ENCODE data around the gene HABP2. TPM values are rescaled to one million over a fixed set of nuclear protein-coding genes. Genes with fewer than 3 reads are reported as not detected.
A peak's percentile ranks its signal among the peaks of the same experiment; 100 is the strongest.

HABP2 gene
- total RNA-seq, 1 donor from 2014 or later: not detected

DNA sequence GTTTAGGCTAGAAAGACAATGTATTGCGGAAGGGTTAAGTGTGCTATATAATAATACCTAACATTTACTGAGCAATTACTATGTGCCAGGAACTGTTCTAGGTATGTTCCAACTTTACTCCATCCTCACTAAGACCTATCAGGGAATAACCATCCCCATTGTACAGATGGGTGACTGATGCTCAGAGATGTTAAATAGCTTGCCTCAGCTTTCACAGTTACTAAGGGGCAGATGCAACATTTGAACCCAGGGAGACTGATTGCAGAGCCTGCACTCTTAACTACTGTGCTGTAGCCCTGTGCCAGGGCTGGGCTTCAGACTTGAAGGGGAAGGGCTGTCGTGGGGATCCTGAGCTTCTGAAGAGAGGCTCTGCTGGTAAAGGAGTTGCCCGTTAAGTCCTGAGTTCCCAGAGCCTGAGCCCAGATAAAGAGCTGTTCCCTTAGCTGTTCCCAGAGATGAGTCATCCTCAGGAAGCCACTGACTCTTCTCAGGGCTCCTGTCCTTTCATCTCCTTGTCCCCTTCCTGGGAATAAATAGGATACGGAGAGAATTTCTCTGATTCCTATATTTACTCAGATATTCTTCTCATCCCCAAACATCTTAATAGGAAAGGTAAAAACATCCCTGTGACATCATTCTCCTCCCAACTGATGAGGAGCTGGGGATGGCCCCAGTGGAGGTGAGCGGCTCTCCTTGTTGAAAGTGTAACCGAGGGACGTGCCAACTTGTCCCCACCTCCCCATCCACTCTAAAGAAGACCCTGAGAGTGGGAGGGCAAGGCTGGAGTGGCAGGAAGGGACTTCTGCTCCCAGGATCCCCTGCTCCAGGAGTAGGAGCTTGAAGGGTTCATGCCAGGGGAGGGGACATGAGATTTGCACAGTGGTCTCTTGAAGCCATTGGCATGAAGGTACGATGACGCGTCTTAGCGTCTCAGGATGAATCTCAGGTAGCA lies 28.0 kb upstream of the HABP2 start:
- peak; percentile 34 for FAIRE-seq
- no peaks in the 10 kb centered on the region for H3K36me3 Mint-ChIP-seq (ENCODE audit: low read depth, unreplicated experiment)
- Histone ChIP-seq H4K20me1 (ENCODE audit: insufficient read depth, low read length) (no peaks in the 10 kb centered on the region), H3K4me2 (ENCODE audit: low read length) (no peak overlapping the region), H3K4me3 (ENCODE audit: insufficient read depth, low read depth, low read length) (no peak overlapping the region), H3K27me3 (ENCODE audit: insufficient read depth, low read length) (peaks cover 10% of the 10 kb centered on the region), H3K9me3 (ENCODE audit: insufficient read depth, low read depth, low read length) (no peaks in the 10 kb centered on the region), H3K36me3 (ENCODE audit: insufficient read depth, low read length) (no peaks in the 10 kb centered on the region), H3K79me2 (ENCODE audit: insufficient read depth, low read length) (no peaks in the 10 kb centered on the region), H3K4me1 (ENCODE audit: insufficient read depth, low read length) (no peaks in the 10 kb centered on the region), H2AFZ (ENCODE audit: low read depth, low read length) (no peak overlapping the region), H3K9ac (ENCODE audit: low read length) (no peak overlapping the region), H3K27ac (ENCODE audit: low read depth, low read length) (no peak overlapping the region)
- peaks cover 39% of the 10 kb centered on the region for H3K27me3 Mint-ChIP-seq (ENCODE audit: low read depth, unreplicated experiment)
- H3K9me3 Mint-ChIP-seq (ENCODE audit: unreplicated experiment): no peaks in the 10 kb centered on the region
- H3K4me3 Mint-ChIP-seq (ENCODE audit: unreplicated experiment): no peak overlapping the region
- DNase-seq (ENCODE audit: low read depth): peak; percentile 14
- no peak overlapping the region for H3K27ac Mint-ChIP-seq (ENCODE audit: unreplicated experiment)
- peaks cover 9% of the 10 kb centered on the region for H3K4me1 Mint-ChIP-seq (ENCODE audit: low read depth, unreplicated experiment)
- TF ChIP-seq, protein P1, sequence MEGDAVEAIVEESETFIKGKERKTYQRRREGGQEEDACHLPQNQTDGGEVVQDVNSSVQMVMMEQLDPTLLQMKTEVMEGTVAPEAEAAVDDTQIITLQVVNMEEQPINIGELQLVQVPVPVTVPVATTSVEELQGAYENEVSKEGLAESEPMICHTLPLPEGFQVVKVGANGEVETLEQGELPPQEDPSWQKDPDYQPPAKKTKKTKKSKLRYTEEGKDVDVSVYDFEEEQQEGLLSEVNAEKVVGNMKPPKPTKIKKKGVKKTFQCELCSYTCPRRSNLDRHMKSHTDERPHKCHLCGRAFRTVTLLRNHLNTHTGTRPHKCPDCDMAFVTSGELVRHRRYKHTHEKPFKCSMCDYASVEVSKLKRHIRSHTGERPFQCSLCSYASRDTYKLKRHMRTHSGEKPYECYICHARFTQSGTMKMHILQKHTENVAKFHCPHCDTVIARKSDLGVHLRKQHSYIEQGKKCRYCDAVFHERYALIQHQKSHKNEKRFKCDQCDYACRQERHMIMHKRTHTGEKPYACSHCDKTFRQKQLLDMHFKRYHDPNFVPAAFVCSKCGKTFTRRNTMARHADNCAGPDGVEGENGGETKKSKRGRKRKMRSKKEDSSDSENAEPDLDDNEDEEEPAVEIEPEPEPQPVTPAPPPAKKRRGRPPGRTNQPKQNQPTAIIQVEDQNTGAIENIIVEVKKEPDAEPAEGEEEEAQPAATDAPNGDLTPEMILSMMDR (IDR thresholded peaks at IDR 0.05; ENCODE audit: insufficient read depth, low read depth, low read length): no peak
- TF ChIP-seq EZH2 (IDR thresholded peaks at IDR 0.05; ENCODE audit: insufficient read depth, low read length): no peak

DNA sequence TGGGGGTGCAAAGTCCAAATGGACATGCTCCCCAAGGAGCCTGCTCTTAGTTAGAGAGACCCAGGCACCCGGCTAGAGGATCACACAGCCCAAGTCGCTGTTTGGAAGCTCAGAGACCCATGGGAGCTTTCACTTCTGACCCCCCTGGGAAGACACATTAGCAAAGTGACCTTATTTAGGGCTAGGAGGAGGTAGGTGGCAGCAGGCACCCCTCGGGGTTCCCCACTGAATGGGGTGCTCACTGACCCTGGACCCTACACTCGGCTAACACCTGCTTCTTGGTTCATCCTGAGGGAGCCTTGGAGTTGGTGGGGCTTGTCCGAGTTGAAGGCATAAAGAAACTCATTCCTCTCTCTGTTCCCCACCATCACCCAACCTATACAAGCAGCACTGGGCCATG lies 27.1 kb upstream of the HABP2 start:
- Histone ChIP-seq H3K27me3 (ENCODE audit: insufficient read depth, low read length) (peaks cover 13% of the 10 kb centered on the region), H2AFZ (ENCODE audit: low read depth, low read length) (no peak overlapping the region), H3K9me3 (ENCODE audit: insufficient read depth, low read depth, low read length) (no peaks in the 10 kb centered on the region), H3K27ac (ENCODE audit: low read depth, low read length) (no peak overlapping the region), H3K9ac (ENCODE audit: low read length) (no peak overlapping the region), H3K4me1 (ENCODE audit: insufficient read depth, low read length) (no peaks in the 10 kb centered on the region), H3K4me3 (ENCODE audit: insufficient read depth, low read depth, low read length) (no peak overlapping the region), H3K4me2 (ENCODE audit: low read length) (no peak overlapping the region), H4K20me1 (ENCODE audit: insufficient read depth, low read length) (no peaks in the 10 kb centered on the region), H3K36me3 (ENCODE audit: insufficient read depth, low read length) (no peaks in the 10 kb centered on the region), H3K79me2 (ENCODE audit: insufficient read depth, low read length) (no peaks in the 10 kb centered on the region)
- Mint-ChIP-seq H3K9me3 (ENCODE audit: unreplicated experiment) (no peaks in the 10 kb centered on the region), H3K4me1 (ENCODE audit: low read depth, unreplicated experiment) (peaks cover 6% of the 10 kb centered on the region), H3K27ac (ENCODE audit: unreplicated experiment) (no peak overlapping the region), H3K27me3 (ENCODE audit: low read depth, unreplicated experiment) (peaks cover 44% of the 10 kb centered on the region), H3K36me3 (ENCODE audit: low read depth, unreplicated experiment) (no peaks in the 10 kb centered on the region), H3K4me3 (ENCODE audit: unreplicated experiment) (no peak overlapping the region)
- FAIRE-seq (no peak), DNase-seq (ENCODE audit: low read depth) (no peak)
- TF ChIP-seq, protein P1 (IDR thresholded peaks at IDR 0.05; ENCODE audit: insufficient read depth, low read depth, low read length): no peak
- no peak for TF ChIP-seq EZH2 (IDR thresholded peaks at IDR 0.05; ENCODE audit: insufficient read depth, low read length)

Data from astrocyte (in vitro differentiated cells and primary cell).